NCI-H345 (cell line): ENCODE measurements around the gene MPPED2.

Experiments
- DNase-seq: peaks from one replicate; lab custom pipeline; 2025; lab: John Stamatoyannopoulos, UW

The MPPED2 gene

DNA sequence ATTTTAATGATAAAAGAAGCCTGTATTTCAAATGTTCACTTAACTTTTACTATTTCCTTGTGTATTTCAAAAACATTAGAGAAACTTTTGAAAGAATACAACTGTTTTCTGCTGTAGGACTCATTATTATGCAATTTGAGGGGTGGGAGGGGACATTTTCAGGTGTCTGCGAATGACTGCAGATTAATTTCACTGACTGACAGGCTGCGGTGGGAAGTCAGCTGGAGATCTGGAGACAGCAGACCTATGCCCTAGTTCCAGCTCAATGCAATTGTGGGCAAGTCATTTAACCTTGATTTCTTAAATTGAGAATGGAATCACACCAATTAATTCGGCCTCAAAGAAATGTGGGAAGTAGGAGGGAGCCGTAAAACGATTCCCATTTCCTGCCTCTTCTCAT, 134.5 kb downstream of the MPPED2 start:
- DNase-seq, result no peak

- no peak for DNase-seq
Observed at GRCh38 chr11:30451167-30451566, 135.0 kb downstream of the MPPED2 start.

GRCh38 chr11:30447058-30447640, 139.0 kb downstream of the MPPED2 start:
- no peak for DNase-seq

DNA sequence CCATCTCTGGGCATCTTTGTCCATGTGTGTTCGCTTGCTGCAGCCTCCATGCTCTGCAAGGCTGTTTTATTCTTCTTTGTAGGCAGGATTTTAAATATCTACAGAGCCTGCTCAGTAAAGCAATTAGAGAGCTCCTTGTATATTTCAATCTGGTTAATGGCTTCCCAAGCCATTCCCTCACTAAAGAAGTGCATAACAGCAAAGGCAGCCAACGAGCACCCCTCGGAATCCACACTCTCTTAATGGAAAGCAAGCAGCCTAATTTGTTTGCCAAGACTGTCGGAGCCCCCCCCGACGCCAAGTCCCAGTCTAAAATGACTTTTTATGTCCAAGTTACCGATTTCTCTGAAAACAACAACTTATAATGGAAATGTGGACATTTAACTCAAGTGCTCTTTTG, 139.6 kb downstream of the MPPED2 start:
- no peak for DNase-seq

DNA sequence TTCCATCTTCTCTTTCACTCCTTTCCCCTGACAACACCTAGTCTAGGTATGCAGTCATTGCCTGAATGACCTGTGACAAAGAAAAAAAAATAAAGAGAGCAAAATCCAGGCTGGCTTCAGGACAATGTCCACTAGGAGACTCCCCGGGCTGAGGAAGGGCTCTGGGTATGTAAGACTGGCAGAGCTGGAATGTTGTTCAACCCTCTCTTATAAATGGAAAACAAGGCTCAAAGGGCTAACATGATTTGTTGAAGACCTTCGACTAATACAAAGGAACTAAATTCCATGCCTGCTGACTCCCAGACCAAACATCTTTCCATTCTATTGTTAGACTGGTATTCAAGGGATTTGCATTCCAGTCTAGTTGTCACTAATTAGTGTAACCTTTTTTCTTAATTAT, 141.1 kb downstream of the MPPED2 start:
- DNase-seq, result no peak

DNA sequence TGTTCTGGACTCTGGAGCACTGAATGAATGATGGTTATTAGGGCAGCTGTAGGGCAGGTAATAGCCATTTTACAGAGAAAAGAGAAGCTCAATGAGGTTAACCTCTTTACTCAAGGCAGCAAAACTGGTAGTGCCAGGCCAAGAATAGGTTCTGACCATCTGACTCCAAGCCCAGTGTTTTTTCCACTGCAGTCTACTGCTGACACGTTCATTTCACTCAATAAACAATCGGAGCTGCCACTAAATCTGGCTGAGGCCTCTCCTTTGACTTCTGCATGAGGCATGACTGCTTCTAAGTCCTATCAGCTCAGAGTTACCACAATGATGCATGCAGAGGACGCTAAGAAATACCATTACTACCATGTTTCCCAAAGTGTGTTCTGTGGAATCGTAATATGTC, 145.6 kb downstream of the MPPED2 start:
- no peak for DNase-seq

- DNase-seq, result no peak
Observed at GRCh38 chr11:30436801-30437200, 149.4 kb downstream of the MPPED2 start.

DNA sequence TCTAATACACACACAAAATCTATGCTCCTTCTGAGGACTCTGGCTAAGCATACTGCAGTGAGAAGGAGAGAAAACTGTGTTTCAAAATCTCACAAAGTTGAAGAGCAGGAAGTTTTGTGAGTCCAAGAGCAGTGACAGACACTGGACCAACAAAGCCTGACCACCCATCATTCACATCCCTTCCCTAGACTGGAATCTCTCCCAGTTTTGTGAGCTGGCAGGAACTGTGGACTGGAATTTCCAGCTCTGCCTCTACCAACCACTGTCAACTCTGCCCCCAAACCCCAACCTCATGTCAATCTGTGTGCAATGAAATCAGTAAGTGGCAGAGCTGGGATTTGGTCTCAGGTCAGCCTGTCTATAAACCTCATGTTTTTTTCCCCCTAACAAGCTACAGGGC, 150.7 kb downstream of the MPPED2 start:
- no peak for DNase-seq

- DNase-seq, result no peak
Observed at GRCh38 chr11:30434901-30435300, 151.3 kb downstream of the MPPED2 start.

- no peak for DNase-seq
Observed at GRCh38 chr11:30433831-30434230, 152.3 kb downstream of the MPPED2 start.

DNA sequence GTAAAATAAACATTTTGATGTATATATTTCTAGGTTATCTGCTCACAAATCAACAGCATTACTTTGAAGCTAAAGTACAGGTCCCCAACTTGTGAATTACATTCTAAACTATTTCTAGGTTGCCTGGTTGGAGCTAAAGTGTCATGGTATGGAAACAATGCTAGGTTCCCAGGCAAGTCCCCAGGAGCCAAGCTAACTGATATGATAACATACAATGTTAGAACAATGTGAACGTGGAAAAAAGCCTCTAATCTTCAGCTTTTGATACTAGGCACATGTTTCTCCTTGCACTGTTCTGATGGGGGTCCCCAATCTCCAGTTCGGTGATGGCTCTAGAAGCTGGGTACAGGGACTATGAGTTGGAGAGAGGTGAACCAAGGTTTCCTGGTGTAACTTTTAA, 153.4 kb downstream of the MPPED2 start:
- no peak for DNase-seq

DNA sequence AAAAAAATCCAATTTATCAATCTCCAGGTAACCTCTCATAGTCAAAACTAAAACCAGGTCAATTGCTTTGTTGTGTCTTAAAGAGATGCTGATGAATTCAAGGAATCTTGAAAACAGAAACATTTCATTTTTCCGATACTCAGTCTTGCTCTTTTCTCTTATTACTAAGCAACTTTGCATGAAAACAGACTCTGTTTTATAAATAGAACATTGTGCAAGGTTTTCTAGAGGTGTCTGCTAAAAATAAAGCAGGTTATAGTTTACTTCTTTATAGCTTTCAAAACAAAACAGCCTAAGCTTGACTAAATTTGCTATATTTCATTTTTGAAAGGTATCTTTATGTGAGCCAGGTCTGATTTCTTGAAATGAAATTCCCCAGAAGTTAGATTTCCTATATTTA, 154.0 kb downstream of the MPPED2 start:
- no peak for DNase-seq

DNA sequence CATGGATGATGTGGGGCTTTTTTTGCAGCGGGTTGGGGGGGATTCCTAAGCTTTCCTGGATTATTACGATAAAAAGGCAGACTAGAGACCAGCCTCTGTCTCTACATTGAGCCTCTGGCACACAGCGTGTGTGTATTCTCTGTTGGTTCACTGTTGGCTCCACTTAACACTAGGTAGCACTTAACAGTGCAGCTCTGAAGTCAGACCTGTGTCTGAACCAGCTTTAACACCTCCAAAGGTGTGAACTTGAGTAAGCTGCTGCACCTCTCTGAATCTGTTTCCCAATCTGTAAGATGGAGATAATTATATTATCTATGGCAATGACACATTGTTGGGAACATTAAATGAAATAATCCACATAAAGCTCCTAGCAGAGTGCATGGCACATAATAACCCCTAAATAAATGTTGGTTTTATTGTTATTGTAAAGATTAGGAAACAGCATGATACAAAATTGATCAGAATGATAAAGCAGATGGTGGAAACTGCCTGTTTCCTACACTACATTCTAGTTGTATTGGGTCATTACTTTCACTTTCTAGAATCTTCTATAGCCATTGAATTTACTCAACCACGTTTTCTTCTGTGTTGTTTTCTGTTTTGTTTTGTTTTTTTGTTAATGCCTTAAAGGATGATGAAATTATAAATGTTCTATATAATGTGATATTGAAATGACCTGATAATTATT, 154.9 kb downstream of the MPPED2 start:
- DNase-seq, result no peak

DNA sequence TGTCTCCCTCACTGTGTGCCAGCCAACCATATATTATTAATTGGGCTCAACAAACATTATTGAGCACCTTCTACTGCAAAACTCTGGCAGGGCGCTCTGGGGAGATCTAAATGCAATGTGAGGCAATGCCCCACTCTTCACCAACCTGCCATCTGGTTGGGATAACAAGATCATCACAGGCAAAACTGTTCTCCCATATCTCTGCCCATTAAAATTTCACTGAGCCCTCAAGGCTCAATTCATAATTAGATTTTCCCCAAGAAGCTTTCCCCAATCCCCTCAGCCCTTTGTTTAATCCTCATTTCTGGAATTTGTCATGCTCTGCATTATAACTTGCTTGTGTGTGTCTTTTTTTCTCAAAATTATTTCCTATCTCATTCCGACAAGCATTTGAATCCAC, 156.6 kb downstream of the MPPED2 start:
- no peak for DNase-seq

- DNase-seq, result no peak
Observed at GRCh38 chr11:30426781-30427180, 159.4 kb downstream of the MPPED2 start.

DNA sequence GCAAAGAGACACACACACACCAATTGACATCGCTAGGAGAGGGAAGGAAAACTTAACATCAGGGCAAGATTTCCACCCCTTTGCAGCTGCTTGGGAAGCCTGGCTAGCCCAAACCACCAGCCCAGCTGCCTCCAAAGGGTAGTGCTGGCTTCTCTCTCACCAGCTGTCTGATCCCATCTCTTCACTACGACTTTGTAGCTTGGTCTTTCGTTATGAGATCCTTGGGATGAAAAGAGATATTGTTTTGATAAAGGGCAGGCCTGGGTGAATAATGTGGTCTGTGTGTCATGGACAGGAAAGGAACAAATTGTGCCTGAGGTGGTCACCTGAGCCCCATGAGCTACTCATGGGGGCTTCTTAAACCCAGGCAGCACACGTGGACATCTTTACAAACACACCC, 161.3 kb downstream of the MPPED2 start:
- DNase-seq, result no peak

DNA sequence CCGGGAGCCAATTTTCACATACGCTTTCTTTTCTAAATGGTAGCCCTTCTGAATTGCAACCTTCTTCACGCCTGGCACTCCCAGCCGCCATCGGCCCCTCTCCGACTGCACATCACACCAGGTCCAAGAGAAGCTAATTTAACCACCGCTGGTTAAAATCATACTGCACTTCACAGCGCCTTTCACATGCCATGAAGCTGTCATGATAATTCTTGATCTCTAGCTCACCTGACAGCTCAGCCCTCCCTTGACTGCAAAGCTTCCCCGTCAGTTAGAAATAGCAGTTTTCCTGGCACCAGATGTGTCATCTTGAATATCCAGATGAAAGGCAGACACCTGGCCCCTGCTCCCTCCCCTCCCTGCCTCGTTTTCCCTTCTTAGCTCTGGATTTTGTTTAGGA, 161.8 kb downstream of the MPPED2 start:
- DNase-seq, result no peak

GRCh38 chr11:30423886-30424285, 162.3 kb downstream of the MPPED2 start:
- DNase-seq, result no peak

DNA sequence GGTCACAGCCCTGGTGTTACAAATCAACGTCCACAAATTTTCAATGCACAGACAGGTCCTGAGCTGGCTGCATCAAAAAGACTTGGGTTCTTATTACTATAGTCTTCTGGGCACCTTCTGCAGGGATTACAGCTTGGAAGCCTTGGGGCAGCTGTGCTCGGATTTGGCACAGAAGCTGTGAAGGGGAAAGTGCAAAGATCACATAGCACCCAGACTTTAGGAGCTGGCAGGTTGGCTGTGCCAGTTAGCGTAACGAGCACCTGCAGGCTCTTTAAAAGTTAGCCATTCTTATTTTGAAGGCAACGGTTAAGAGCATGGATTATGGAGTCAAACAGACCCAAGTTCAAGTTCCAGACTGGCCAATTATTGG, 162.9 kb downstream of the MPPED2 start:
- DNase-seq, result no peak

GRCh38 chr11:30422447-30423278, 163.5 kb downstream of the MPPED2 start:
- DNase-seq, result no peak

GRCh38 chr11:30420233-30420787, 165.8 kb downstream of the MPPED2 start:
- DNase-seq, result no peak

DNA sequence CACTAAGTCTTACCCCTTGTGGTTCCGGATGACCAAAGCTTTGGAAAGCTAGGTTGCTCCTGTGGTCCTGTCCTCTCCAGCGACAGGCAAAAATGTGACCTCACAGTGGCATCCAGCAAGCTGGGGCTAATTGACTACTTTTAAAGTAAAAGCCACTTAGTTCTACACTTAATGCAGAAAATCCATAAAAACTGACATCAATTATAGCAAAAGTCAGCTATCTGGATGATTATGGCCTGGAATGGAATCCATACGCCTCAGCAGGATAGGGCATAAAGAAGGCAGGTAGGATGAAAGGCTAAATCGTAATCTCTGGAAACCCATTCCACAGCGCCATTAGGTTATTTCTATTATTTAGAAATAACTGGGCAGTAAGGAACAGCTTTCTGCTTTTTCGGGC, 171.3 kb downstream of the MPPED2 start:
- DNase-seq, result no peak

- DNase-seq, result no peak
Observed at GRCh38 chr11:30414244-30414643, 171.9 kb downstream of the MPPED2 start.
